ENCODE data around the gene EFEMP2. TPM values are rescaled to one million over a fixed set of nuclear protein-coding genes. Genes with fewer than 3 reads are reported as not detected.

The EFEMP2 gene
- polyA plus RNA-seq, 3 donors from 2014 or later, result 1.6 to 6.3 (median 3.6) TPM

DNA sequence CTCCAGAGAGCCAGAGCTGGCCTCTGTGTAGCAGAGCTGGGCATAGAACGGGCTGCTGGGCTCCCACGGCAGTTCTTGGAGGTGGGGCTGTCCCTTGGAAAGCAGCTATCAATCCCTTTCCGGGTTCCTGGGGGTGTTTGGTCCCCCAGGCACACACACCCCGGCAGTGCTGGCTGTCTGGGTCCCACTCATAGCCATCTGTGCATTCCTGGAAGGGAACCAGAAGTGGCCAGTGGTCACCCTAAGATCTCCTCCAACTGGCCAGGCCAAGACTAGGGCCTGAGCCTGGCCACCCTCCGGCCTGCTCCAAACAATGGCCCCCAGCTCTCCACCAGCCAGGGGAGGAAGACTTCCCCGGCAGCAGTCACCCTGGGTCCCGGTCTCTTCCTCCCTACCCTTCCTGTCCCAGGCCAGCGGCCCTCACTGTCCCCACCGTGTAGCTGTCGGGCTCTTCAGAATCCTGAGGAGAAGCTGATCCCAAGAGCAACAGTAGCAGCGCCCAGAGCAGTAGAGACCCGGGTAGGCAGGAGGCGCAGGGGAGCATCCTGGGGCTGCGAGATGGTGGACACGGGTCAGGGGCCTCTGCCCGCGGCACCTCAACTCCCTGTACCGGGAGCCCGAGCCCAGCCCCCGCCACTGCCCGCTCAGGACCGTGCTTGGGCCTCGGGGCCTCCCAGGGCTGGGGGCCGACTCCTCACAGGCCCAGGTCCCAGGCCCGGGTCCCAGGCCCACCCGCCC, 620 bp downstream of the EFEMP2 start:
- H3K36me3 Mint-ChIP-seq, result peaks cover 0 to 4% (median 0%) of the 10 kb centered on the region in 3 donors
- DNase-seq, result no peak
- peaks cover 0 to 8% (median 0%) of the 10 kb centered on the region in 3 donors for H3K27me3 Mint-ChIP-seq (ENCODE audit: low read depth in 3 of 3)
- H3K4me3 Mint-ChIP-seq, result peak overlapping the region; percentile 42 to 53 (median 42)
- peaks cover 17 to 42% of the 10 kb centered on the region in 2 donors for H3K4me1 Mint-ChIP-seq
- H3K9me3 Mint-ChIP-seq, result no peaks in the 10 kb centered on the region
- H3K27ac Mint-ChIP-seq, result peak overlapping the region in 4 of 6 donors; percentile 20 to 76 (median 33)

- Mint-ChIP-seq H3K4me3 (peak overlapping the region in 4 of 5 donors; percentile 42 to 53 (median 48)), H3K27me3 (ENCODE audit: low read depth in 3 of 3) (peaks cover 0 to 8% (median 0%) of the 10 kb centered on the region in 3 donors), H3K9me3 (no peaks in the 10 kb centered on the region), H3K4me1 (peaks cover 17 to 35% of the 10 kb centered on the region in 2 donors), H3K27ac (peak overlapping the region in 5 of 6 donors; percentile 51 to 87 (median 74)), H3K36me3 (peaks cover 0 to 4% (median 0%) of the 10 kb centered on the region in 3 donors)
- DNase-seq, result no peak
Measured at GRCh38 chr11:65870706-65871681, 1.6 kb downstream of the EFEMP2 start.

- Mint-ChIP-seq H3K27ac (peak overlapping the region in 5 of 6 donors; percentile 45 to 87 (median 74)), H3K4me1 (peaks cover 17 to 35% of the 10 kb centered on the region in 2 donors), H3K9me3 (no peaks in the 10 kb centered on the region), H3K27me3 (ENCODE audit: low read depth in 3 of 3) (peaks cover 0 to 8% (median 0%) of the 10 kb centered on the region in 3 donors), H3K36me3 (peaks cover 0 to 4% (median 0%) of the 10 kb centered on the region in 3 donors), H3K4me3 (peak overlapping the region in 3 of 5 donors; percentile 27 to 50 (median 46))
- DNase-seq, result no peak
Measured at GRCh38 chr11:65870307-65870658, 2.3 kb downstream of the EFEMP2 start.

- no peaks in the 10 kb centered on the region for H3K9me3 Mint-ChIP-seq
Measured at GRCh38 chr11:65869643-65870306, 2.8 kb downstream of the EFEMP2 start.

DNA sequence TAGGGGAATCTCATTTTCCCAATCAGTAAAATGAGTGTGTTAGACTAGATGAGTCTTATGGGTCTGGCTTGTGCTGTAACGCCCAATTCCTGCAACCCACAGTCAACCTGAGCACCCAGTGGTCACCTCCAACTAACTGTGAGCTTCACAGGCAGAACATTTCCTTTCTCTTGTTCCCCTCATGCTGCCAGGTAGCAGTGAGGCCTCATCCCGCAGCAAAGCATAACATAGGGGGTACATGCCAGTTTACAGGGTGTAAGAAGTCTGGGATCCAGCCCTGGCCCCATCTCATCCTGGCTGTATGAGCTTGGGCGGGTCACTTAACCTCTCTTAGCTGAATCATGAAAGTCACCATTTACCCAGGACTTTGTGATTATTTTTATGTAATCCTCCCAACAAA, 3.7 kb downstream of the EFEMP2 start:
- H3K27me3 Mint-ChIP-seq (ENCODE audit: low read depth in 3 of 3), result peaks cover 0 to 8% (median 0%) of the 10 kb centered on the region in 3 donors
- H3K9me3 Mint-ChIP-seq, result no peaks in the 10 kb centered on the region
- H3K36me3 Mint-ChIP-seq, result peaks cover 0 to 7% (median 0%) of the 10 kb centered on the region in 3 donors
- peak overlapping the region in 1 of 6 donors; percentile 24 for H3K27ac Mint-ChIP-seq
- peaks cover 17 to 34% of the 10 kb centered on the region in 2 donors for H3K4me1 Mint-ChIP-seq
- no peak overlapping the region for H3K4me3 Mint-ChIP-seq
- DNase-seq, result no peak

More at GRCh38 chr11:65869643-65870306, 2.8 kb downstream of the EFEMP2 start:
- peaks cover 17 to 35% of the 10 kb centered on the region in 2 donors for H3K4me1 Mint-ChIP-seq
- H3K27ac Mint-ChIP-seq, result peak overlapping the region in 1 of 6 donors; percentile 45
- DNase-seq, result no peak
- peaks cover 0 to 8% (median 0%) of the 10 kb centered on the region in 3 donors for H3K27me3 Mint-ChIP-seq (ENCODE audit: low read depth in 3 of 3)
- peaks cover 0 to 7% (median 0%) of the 10 kb centered on the region in 3 donors for H3K36me3 Mint-ChIP-seq
- H3K4me3 Mint-ChIP-seq, result no peak overlapping the region

DNA sequence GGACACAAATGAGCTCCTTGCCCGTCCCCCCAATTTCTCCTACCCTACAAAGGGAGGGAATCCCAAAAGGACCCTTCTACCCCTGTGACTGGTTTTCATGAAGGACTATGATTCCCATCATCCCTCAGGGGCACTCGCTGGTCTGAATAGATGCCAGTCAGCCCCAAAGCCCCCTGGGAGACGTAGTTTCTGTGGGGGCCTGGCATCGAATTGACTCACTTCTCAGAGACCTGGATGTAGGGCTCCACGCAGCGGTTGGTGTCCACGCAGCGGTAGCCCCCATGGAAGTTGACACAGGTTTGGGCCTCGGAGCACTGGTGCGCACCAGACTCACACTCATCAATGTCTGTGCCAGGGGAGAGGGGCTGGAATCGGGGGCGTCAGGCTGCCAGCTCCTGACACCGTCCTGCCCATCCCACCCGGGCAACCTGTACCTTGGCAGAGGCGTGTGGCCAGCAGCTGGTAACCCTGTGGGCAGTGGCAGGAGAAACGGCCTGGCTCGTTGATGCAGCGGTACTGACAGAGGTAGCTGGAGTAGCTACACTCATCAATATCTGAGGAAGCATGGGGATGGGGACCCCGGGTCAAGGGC, 4.4 kb downstream of the EFEMP2 start:
- Mint-ChIP-seq H3K27me3 (ENCODE audit: low read depth in 3 of 3) (peaks cover 0 to 5% (median 2%) of the 10 kb centered on the region in 3 donors), H3K36me3 (peaks cover 0 to 7% (median 0%) of the 10 kb centered on the region in 3 donors), H3K9me3 (no peaks in the 10 kb centered on the region), H3K4me3 (no peak overlapping the region), H3K27ac (peak overlapping the region in 1 of 6 donors; percentile 2), H3K4me1 (peaks cover 14 to 27% of the 10 kb centered on the region in 2 donors)
- DNase-seq, result no peak

DNA sequence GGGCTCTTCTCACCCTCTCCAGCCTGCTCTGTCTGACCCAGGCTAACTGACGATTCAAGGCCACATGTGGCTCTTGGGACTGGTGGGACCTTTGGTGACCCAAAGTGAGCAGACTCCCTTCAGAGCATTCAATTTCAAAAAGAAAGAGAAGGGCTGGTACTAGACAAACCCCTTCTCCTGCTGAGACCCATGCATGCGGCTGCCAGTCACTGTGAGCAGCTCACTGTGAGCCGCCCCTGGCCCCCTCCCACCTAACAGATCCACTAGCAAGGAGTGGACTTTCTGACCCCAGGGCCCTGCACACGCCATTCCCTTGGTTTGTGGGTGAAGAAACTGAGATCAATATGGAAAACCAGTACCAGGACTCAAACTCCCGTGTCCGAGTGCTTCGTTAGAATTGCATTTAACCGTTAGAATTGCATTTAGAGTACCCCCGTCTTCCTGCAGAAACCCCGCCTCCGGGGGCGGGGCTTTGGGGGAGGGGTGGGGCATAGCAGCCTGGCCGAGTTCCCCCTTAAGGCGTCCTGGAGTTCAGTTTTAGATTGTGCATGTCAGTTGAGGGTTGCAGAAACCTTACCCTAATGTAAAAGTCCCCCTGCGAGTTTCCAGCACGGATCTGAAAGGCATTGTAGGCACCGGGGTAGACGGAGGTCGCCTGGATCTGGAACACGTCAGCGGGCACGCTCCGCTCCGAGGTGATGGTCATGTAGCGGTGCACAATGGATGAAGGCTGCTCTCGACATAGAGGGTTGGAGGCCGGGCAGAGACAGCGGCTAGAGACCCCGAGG, 5.1 kb downstream of the EFEMP2 start:
- H3K9me3 Mint-ChIP-seq, result no peaks in the 10 kb centered on the region
- H3K36me3 Mint-ChIP-seq, result peaks cover 4 to 11% (median 4%) of the 10 kb centered on the region in 3 donors
- no peak for DNase-seq
- H3K4me3 Mint-ChIP-seq, result no peak overlapping the region
- peaks cover 14 to 27% of the 10 kb centered on the region in 2 donors for H3K4me1 Mint-ChIP-seq
- H3K27me3 Mint-ChIP-seq (ENCODE audit: low read depth in 3 of 3), result peaks cover 0 to 5% (median 2%) of the 10 kb centered on the region in 3 donors
- H3K27ac Mint-ChIP-seq, result no peak overlapping the region

DNA sequence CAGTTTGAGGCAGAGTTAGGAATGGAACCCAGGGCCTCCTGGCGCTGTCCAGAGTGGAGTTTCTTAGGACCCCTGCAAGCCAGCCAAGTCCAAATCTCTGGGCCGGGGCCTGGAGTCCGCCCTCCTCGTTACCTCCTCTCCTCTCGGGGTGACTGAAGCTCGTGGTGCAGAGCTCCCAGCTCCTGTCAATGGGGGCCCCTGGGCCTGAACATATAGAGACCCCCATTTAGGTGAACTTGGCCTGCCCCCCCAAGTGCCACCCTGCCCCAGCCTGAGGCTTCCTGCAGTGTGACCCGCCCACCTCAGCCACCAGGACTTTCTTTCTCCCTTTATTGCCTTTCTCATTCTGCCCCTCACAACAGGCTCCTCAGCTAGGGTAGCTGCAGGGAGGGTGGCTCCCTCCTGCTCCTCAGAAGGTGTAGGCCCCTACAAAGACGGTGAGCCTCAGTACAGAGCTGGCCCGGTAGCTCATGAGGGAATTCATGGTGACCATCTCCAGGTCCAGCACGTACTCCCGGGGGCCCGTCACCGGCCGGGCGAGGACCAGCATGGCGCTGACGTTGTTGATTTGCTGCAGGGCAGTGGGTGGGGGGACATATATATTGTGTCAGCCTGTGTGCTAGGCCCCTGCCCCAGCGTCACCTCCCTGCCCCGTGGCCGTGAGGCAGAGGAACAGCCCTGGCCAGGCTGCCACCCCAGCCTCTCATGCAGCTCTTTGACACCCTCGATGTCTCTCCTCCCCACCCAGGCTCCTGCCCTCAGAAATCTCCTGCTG, 5.9 kb downstream of the EFEMP2 start:
- Mint-ChIP-seq H3K36me3 (peaks cover 4 to 12% (median 4%) of the 10 kb centered on the region in 3 donors), H3K9me3 (no peaks in the 10 kb centered on the region), H3K4me1 (peaks cover 15 to 25% of the 10 kb centered on the region in 2 donors), H3K27me3 (ENCODE audit: low read depth in 3 of 3) (peaks cover 0 to 5% (median 2%) of the 10 kb centered on the region in 3 donors), H3K4me3 (no peak overlapping the region), H3K27ac (no peak overlapping the region)
- DNase-seq, result no peak

- no peak overlapping the region for H3K27ac Mint-ChIP-seq
- no peak for DNase-seq
- H3K9me3 Mint-ChIP-seq, result no peaks in the 10 kb centered on the region
- no peak overlapping the region for H3K4me3 Mint-ChIP-seq
- H3K27me3 Mint-ChIP-seq (ENCODE audit: low read depth in 3 of 3), result peaks cover 0 to 5% (median 2%) of the 10 kb centered on the region in 3 donors
- peaks cover 18 to 26% of the 10 kb centered on the region in 2 donors for H3K4me1 Mint-ChIP-seq
- H3K36me3 Mint-ChIP-seq, result peaks cover 4 to 12% (median 4%) of the 10 kb centered on the region in 3 donors
Measured at GRCh38 chr11:65865550-65866172, 6.9 kb downstream of the EFEMP2 start.

DNA sequence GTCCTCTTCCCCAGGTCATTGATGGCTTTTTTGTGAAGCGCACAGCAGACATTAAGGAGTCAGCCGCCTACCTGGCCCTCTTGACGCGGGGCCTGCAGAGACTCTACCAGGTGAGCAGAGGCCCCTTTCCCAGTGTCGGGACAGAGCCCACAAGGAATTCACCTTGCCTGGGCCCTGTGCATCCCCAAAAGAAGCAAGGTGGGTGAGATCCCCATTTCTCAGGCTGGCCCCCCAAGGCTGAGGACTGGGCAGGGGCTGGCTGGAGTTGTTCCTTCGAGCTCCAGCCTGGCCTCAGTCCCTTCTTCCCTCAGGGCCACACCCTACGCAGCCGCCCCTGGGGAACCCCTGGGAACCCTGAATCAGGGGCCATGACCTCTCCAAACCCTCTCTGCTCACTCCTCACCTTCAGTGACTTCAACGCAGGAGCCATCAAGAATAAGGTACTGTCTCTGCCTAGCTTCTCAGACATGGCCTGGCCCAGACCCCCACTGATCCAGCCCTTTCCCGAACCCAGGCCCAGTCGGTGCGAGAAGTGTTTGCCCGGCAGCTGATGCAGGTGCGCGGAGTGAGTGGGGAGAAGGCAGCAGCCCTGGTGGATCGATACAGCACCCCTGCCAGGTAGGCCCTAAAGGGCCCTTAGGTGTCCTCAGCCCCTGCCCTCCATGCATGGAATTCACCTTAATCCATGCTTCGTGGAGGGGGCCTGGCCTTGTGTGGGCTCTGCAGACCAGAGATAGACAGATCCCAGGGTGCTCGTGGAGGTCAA, 7.7 kb downstream of the EFEMP2 start:
- Mint-ChIP-seq H3K27ac (peak overlapping the region in 1 of 6 donors; percentile 84), H3K9me3 (no peaks in the 10 kb centered on the region), H3K4me3 (no peak overlapping the region), H3K36me3 (peaks cover 4 to 12% (median 4%) of the 10 kb centered on the region in 3 donors), H3K4me1 (peaks cover 20 to 24% of the 10 kb centered on the region in 2 donors), H3K27me3 (ENCODE audit: low read depth in 3 of 3) (peaks cover 2 to 8% (median 4%) of the 10 kb centered on the region in 3 donors)
- DNase-seq, result no peak
